NK-92 (cell line): Measurements from ENCODE around the gene CEP44.

Experiments
- DNase-seq: peaks from one replicate; lab custom pipeline; 2025; ENCODE audit not compliant: unreplicated experiment; lab: John Stamatoyannopoulos, UW

Gene CEP44

GRCh38 chr4:174381440-174381800 is 97.7 kb downstream of the CEP44 start:
- no peak for DNase-seq
